WTC11 (cell line): ENCODE results near the gene SMYD3.

Experiments
- ATF1 ChIP-seq: sonication (generic); formaldehyde crosslinking; IDR thresholded peaks from 2 replicates; pipeline ENCODE4 v1.8.1; 2023; ENCODE audit warnings: mild to moderate bottlenecking, moderate library complexity, missing genetic modification reagents
- CREM ChIP-seq: sonication (generic); formaldehyde crosslinking; IDR thresholded peaks from 2 replicates; pipeline ENCODE4 v1.8.1; 2022; ENCODE audit warnings: mild to moderate bottlenecking, missing genetic modification reagents, moderate library complexity
- ESRRA ChIP-seq: sonication (generic); formaldehyde crosslinking; IDR thresholded peaks from 2 replicates; pipeline ENCODE4 v1.8.1; 2022; ENCODE audit warnings: mild to moderate bottlenecking, missing genetic modification reagents, borderline replicate concordance
- HMGA2 ChIP-seq: fragments of 250-450 bp; sonication (Bioruptor Pico); IDR thresholded peaks from 2 replicates; pipeline ENCODE4 v1.4.0; 2021; ENCODE audit warnings: mild to moderate bottlenecking, moderate library complexity
- NR3C1 ChIP-seq: sonication (generic); formaldehyde crosslinking; conservative IDR thresholded peaks from 2 replicates; pipeline ENCODE4 v1.8.1; 2023; ENCODE audit warnings: low read depth, mild to moderate bottlenecking, missing genetic modification reagents
- SP1 ChIP-seq: sonication (generic); formaldehyde crosslinking; conservative IDR thresholded peaks from 2 replicates; pipeline ENCODE4 v1.8.1; 2022; ENCODE audit warnings: missing genetic modification reagents
- ZNF317 ChIP-seq: sonication (generic); formaldehyde crosslinking; IDR thresholded peaks from 2 replicates; pipeline ENCODE4 v1.8.1; 2023; ENCODE audit warnings: low read depth, mild to moderate bottlenecking, moderate library complexity, missing genetic modification reagents, borderline replicate concordance
- TF ChIP-seq, protein P1 (sequence below): fragments of 200-600 bp; IDR thresholded peaks from 2 replicates; pipeline ENCODE4 v1.8.0; 2022; ENCODE audit warnings: antibody characterized with exemption
- TF ChIP-seq, protein P2 (sequence below): sonication (generic); formaldehyde crosslinking; IDR thresholded peaks from 2 replicates; pipeline ENCODE4 v1.8.0; 2022; ENCODE audit warnings: mild to moderate bottlenecking, missing genetic modification reagents
- TF ChIP-seq, protein P3 (sequence below): fragments of 250-450 bp; sonication (Bioruptor Pico); IDR thresholded peaks from 2 replicates; pipeline ENCODE4 v1.9.0; 2021; ENCODE audit warnings: mild to moderate bottlenecking

DNA sequence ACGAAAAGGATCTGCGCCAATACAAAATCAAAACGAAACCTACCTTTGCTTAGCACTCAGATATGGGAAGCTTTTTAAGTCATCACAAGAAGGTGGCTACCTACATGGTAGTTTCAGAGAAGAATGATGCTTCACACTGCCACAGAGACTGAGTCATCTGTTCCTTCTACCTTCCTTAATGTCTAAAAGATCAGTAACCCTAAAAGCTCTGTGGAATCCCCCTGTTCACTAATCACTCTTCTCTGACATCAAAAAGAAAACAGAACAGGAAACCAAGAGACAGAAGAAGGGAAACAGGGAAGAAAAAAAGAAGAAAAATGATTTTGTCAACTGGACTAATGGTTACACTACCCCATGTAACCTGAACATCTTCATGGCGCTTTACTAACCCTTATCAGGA lies 177.2 kb downstream of the SMYD3 start:
- no peak for TF ChIP-seq ZNF317 (CRISPR knock-in tag)
- TF ChIP-seq, protein P1, sequence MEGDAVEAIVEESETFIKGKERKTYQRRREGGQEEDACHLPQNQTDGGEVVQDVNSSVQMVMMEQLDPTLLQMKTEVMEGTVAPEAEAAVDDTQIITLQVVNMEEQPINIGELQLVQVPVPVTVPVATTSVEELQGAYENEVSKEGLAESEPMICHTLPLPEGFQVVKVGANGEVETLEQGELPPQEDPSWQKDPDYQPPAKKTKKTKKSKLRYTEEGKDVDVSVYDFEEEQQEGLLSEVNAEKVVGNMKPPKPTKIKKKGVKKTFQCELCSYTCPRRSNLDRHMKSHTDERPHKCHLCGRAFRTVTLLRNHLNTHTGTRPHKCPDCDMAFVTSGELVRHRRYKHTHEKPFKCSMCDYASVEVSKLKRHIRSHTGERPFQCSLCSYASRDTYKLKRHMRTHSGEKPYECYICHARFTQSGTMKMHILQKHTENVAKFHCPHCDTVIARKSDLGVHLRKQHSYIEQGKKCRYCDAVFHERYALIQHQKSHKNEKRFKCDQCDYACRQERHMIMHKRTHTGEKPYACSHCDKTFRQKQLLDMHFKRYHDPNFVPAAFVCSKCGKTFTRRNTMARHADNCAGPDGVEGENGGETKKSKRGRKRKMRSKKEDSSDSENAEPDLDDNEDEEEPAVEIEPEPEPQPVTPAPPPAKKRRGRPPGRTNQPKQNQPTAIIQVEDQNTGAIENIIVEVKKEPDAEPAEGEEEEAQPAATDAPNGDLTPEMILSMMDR = no peak
- no peak for TF ChIP-seq ATF1 (CRISPR knock-in tag)
- TF ChIP-seq, protein P2, sequence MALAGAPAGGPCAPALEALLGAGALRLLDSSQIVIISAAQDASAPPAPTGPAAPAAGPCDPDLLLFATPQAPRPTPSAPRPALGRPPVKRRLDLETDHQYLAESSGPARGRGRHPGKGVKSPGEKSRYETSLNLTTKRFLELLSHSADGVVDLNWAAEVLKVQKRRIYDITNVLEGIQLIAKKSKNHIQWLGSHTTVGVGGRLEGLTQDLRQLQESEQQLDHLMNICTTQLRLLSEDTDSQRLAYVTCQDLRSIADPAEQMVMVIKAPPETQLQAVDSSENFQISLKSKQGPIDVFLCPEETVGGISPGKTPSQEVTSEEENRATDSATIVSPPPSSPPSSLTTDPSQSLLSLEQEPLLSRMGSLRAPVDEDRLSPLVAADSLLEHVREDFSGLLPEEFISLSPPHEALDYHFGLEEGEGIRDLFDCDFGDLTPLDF (CRISPR knock-in tag) = no peak
- no peak for TF ChIP-seq SP1 (CRISPR knock-in tag)
- no peak for TF ChIP-seq CREM
- TF ChIP-seq, protein P3, sequence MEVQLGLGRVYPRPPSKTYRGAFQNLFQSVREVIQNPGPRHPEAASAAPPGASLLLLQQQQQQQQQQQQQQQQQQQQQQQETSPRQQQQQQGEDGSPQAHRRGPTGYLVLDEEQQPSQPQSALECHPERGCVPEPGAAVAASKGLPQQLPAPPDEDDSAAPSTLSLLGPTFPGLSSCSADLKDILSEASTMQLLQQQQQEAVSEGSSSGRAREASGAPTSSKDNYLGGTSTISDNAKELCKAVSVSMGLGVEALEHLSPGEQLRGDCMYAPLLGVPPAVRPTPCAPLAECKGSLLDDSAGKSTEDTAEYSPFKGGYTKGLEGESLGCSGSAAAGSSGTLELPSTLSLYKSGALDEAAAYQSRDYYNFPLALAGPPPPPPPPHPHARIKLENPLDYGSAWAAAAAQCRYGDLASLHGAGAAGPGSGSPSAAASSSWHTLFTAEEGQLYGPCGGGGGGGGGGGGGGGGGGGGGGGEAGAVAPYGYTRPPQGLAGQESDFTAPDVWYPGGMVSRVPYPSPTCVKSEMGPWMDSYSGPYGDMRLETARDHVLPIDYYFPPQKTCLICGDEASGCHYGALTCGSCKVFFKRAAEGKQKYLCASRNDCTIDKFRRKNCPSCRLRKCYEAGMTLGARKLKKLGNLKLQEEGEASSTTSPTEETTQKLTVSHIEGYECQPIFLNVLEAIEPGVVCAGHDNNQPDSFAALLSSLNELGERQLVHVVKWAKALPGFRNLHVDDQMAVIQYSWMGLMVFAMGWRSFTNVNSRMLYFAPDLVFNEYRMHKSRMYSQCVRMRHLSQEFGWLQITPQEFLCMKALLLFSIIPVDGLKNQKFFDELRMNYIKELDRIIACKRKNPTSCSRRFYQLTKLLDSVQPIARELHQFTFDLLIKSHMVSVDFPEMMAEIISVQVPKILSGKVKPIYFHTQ = no peak
- TF ChIP-seq NR3C1 (CRISPR knock-in tag) = no peak
- TF ChIP-seq ESRRA = no peak
- TF ChIP-seq HMGA2 (CRISPR knock-in tag) = no peak
